K562 (cell line): ENCODE data around the gene ANKRD2. TPM values are rescaled to one million over a fixed set of nuclear protein-coding genes. Genes with fewer than 3 reads are reported as not detected.

Experiments
- ATAC-seq: fragments of 200-7000 bp; cut with Tn5 transposase; 3 replicates; pipeline ENCODE4 v1.9.1; 2020; ENCODE audit warnings: moderate library complexity
- BruUV-seq: library from RNA; stranded (reverse); fragments of 400-500 nt; replicated peaks from 2 replicates; lab custom pipeline; 2021; lab: Mats Ljungman, UMichigan
- CTCF ChIA-PET: fragments of 300-600 bp; formaldehyde crosslinking; extraction: SDS; loops from one replicate; lab custom pipeline; 2021; ENCODE audit warnings: low intra/inter-chr PET ratio; lab: Yijun Ruan, JAX
- POLR2A ChIA-PET: fragments of 300-600, 350-650 bp; sonication (Branson Sonifier 250); formaldehyde crosslinking; extraction: SDS; loops from one replicate; lab custom pipeline; 2021; ENCODE audit warnings: antibody characterized with exemption, inconsistent platforms; lab: Yijun Ruan, JAX
- DNase-seq, 4 experiments: peaks; one replicate each; pipeline versions ENCODE4 v3.0.0 to v3.0.0-alpha.2; 2011 to 2018; ENCODE audit warnings: low spot score in 3 of 4, mixed read lengths in 3 of 4; ENCODE audit errors: extremely low read depth in 1 of 4
- FAIRE-seq: peaks from 2 replicates; lab custom pipeline; 2011; peaks lifted over from hg19 to GRCh38; lab: Jason Lieb, UNC
- H2AFZ ChIP-seq: 2 replicates; pipeline ENCODE4 v1.6.0; 2011; ENCODE audit warnings: low read depth, low read length, control low read depth, inconsistent platforms
- H3K27ac ChIP-seq: fragments of 200-600 bp; 3 replicates; pipeline ENCODE4 v1.8.0; 2011; ENCODE audit warnings: low read depth, mild to moderate bottlenecking, control low read depth, inconsistent platforms, low read length, moderate library complexity, mixed read lengths; ENCODE audit errors: extremely low read depth
- H3K27me3 ChIP-seq, 2 experiments: fragments of 300-600 bp in 1 of 2; 2 replicates in 1 of 2; 3 replicates in 1 of 2; pipeline versions ENCODE4 v1.6.0 to v1.8.0; 2011; ENCODE audit warnings: inconsistent platforms in 2 of 2, low read length in 2 of 2, mild to moderate bottlenecking in 1 of 2, mixed read lengths in 1 of 2, moderate library complexity in 1 of 2; ENCODE audit not compliant: control insufficient read depth in 2 of 2, insufficient read depth in 2 of 2
- H3K36me3 ChIP-seq: fragments of 300-600 bp; 3 replicates; pipeline ENCODE4 v1.8.0; 2011; ENCODE audit warnings: mild to moderate bottlenecking, low read length, inconsistent platforms; ENCODE audit not compliant: control insufficient read depth, insufficient read depth
- H3K4me1 ChIP-seq, 2 experiments: fragments of 200-600 bp in 1 of 2; replicated peaks in 1 of 2; 2 replicates in 1 of 2; 3 replicates in 1 of 2; pipeline versions ENCODE4 v1.5.1 to v1.8.0; 2011; ENCODE audit warnings: inconsistent platforms in 2 of 2, low read length in 2 of 2, mild to moderate bottlenecking in 1 of 2, mixed read lengths in 1 of 2, moderate library complexity in 1 of 2; ENCODE audit not compliant: control insufficient read depth in 2 of 2, insufficient read depth in 2 of 2
- H3K4me2 ChIP-seq: 2 replicates; pipeline ENCODE4 v1.6.1; 2011; ENCODE audit warnings: low read length, control low read depth, inconsistent platforms, mixed read lengths; ENCODE audit not compliant: insufficient read depth
- H3K4me3 ChIP-seq: fragments of 200-600 bp; sonication (generic), shearing (Covaris generic); 2 replicates; pipeline ENCODE4 v1.5.1; 2016; ENCODE audit warnings: control low read depth, inconsistent platforms
- H3K79me2 ChIP-seq: fragments of 200-600 bp; 3 replicates; pipeline ENCODE4 v1.8.0; 2011; ENCODE audit warnings: low read length, inconsistent platforms; ENCODE audit not compliant: control insufficient read depth, insufficient read depth
- H3K9ac ChIP-seq, 2 experiments: 2 replicates each; pipeline versions ENCODE4 v1.6.0 to v1.6.1; 2011; ENCODE audit warnings: low read depth in 2 of 2, low read length in 2 of 2, control low read depth in 1 of 2, inconsistent platforms in 1 of 2, mild to moderate bottlenecking in 1 of 2, mixed read lengths in 1 of 2; ENCODE audit not compliant: insufficient read depth in 1 of 2
- H3K9me1 ChIP-seq: one replicate; pipeline ENCODE4 v1.6.0; 2011; ENCODE audit warnings: inconsistent platforms, mild to moderate bottlenecking, low read length, moderate library complexity; ENCODE audit not compliant: control insufficient read depth, insufficient read depth
- H3K9me3 ChIP-seq: replicated peaks from 2 replicates; pipeline ENCODE4 v1.5.1; 2011; ENCODE audit warnings: low read depth, low read length, inconsistent platforms; ENCODE audit not compliant: control insufficient read depth, insufficient read depth
- H4K20me1 ChIP-seq: replicated peaks from 2 replicates; pipeline ENCODE4 v1.6.1; 2011; ENCODE audit warnings: low read length, inconsistent platforms, mixed read lengths; ENCODE audit not compliant: control insufficient read depth, insufficient read depth
- NFIC ChIP-seq: fragments of 450-650 bp; IDR thresholded peaks from 2 replicates; pipeline ENCODE4 v1.6.1; 2017; ENCODE audit warnings: mild to moderate bottlenecking, inconsistent platforms
- WGBS: fragments of 100-300 bp; shearing (Covaris generic); methylation state at CpG from one replicate; pipeline ENCODE4 v1.1.6; 2016; ENCODE audit warnings: low coverage, mixed read lengths; ENCODE audit not compliant: insufficient coverage; ENCODE audit errors: missing lambda C conversion rate; 5-methylcytosine and 5-hydroxymethylcytosine counted together
- in situ Hi-C: fragments of 300-500 bp; cut with MboI; formaldehyde crosslinking; loops from 4 replicates; pipeline ENCODE4 v1.15.0; 2018; ENCODE audit warnings: inconsistent platforms, mixed read lengths
- intact Hi-C: fragments of 100-400 bp; cut with micrococcal nuclease; formaldehyde crosslinking; loops from 2 replicates; pipeline ENCODE4 v1.14.2; 2022
- polyA plus RNA-seq, 8 experiments: library from polyadenylated mRNA; depleted of rRNA in 4 of 8; stranded (reverse) in 5 of 8; unstranded in 3 of 8; fragments of >200 nt; fragmentation: Nextera tagmentation in 2 of 8; fragmentation: Illumina TruSeq in 1 of 8; extraction: Ambion mirVana in 2 of 8; extraction: Trizol in 1 of 8; gene quantifications; 2 replicates each; pipeline versions ENCODE4 v1.2.1 to v1.2.3, GENCODE V29; 2011 to 2014; ENCODE audit warnings: inconsistent platforms in 1 of 8, missing spikeins in 1 of 8
- total RNA-seq, 7 experiments: library from RNA; depleted of rRNA in 6 of 7; stranded (reverse); fragments of >200 nt in 6 of 7; fragmentation: Illumina TruSeq in 2 of 7; extraction: Trizol in 2 of 7; gene quantifications; 2 replicates each; pipeline versions ENCODE4 v1.2.1 to v1.2.3, GENCODE V29; 2011 to 2021; ENCODE audit warnings: low replicate concordance in 1 of 7
- TF ChIP-seq, protein P1 (sequence below): IDR thresholded peaks from 3 replicates; pipeline ENCODE4 v1.6.1; 2011; ENCODE audit warnings: borderline replicate concordance, mild to moderate bottlenecking; ENCODE audit not compliant: insufficient read length, insufficient read depth

The ANKRD2 gene
- total and polyA plus RNA-seq, 9 of the 15 experiments (the other 6 are each of a cell fraction or from before 2014, with no cell fraction given) = not detected

DNA sequence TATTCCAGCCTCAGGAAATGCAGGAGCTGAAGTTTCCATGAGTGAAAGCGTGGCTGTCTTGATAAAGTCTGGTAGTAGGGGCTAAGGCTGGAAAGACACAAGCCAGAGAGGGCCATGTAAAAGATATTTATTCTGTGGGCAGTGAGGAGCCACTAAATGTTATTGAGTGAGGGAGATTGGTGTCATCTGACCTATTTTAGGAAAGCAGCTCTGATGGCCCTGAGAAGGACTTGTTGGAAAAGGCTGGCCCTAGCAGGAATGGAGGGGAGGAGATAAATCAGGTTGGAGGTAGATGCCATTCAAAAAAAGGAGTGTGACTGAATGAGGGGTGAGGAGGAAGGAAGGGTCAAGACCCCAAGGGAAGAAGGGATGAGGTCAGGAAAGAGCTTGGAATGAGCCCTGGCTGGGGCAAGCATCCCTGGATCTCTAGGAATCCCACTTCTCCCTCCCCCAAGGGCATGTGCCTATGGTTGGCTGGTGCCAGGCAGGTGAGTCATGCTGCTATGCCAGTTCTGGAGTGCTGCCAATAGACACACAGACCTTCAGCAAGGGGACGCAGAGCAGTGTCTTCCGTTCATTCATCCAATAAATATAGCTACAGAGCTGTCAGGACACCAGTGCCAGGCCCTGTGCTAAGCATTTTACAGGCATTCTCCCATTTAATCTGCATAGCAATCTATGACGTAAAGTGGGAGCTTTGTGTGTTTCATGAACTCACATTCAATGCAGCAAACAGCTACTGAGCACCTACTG is 2.0 kb downstream of the ANKRD2 start:
- intact Hi-C loops (loop anchor here (5.0 to 10.0 kb wide), 2 partner anchors 110 to 158 kb away; partner anchors contain the start of gene AVPI1), in situ Hi-C loops (no loop called here)
- ATAC-seq (no peak), FAIRE-seq (no peak), DNase-seq (no peak)
- Histone ChIP-seq H4K20me1 (no peaks in the 10 kb centered on the region), H3K27me3 (no peaks in the 10 kb centered on the region), H2AFZ (no peak overlapping the region), H3K4me2 (no peak overlapping the region), H3K9me1 (no peaks in the 10 kb centered on the region), H3K36me3 (no peaks in the 10 kb centered on the region), H3K27ac (no peak overlapping the region), H3K9me3 (no peaks in the 10 kb centered on the region), H3K4me3 (no peak overlapping the region), H3K9ac (no peak overlapping the region), H3K4me1 (peaks cover 2 to 17% of the 10 kb centered on the region in 2 experiments; a peak in 4 of 5 replicates), H3K79me2 (no peaks in the 10 kb centered on the region)
- BruUV-seq = no TSS peak
- 42% methylated on average over 4 of the region's 4 CpGs for WGBS
- CTCF ChIA-PET = no interaction called here
- TF ChIP-seq NFIC = peak; percentile 27; the same call in 1 of the 2 replicates
- TF ChIP-seq, protein P1, sequence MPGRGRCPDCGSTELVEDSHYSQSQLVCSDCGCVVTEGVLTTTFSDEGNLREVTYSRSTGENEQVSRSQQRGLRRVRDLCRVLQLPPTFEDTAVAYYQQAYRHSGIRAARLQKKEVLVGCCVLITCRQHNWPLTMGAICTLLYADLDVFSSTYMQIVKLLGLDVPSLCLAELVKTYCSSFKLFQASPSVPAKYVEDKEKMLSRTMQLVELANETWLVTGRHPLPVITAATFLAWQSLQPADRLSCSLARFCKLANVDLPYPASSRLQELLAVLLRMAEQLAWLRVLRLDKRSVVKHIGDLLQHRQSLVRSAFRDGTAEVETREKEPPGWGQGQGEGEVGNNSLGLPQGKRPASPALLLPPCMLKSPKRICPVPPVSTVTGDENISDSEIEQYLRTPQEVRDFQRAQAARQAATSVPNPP = no peak
- POLR2A ChIA-PET = interaction anchor here (0.7 to 1.2 kb wide), 2 partner anchors 11 to 89 kb away, joined by 3 read pairs; no protein-coding TSS in a partner anchor
